GM18909 (cell line): ENCODE results near the gene CRMP1.

Experiments
- ATAC-seq: cut with Tn5 transposase; IDR thresholded peaks from one replicate; pipeline ENCODE4 v1.9.1; 2021; ENCODE audit warnings: mild to moderate bottlenecking; ENCODE audit not compliant: unreplicated experiment, poor library complexity

Gene CRMP1

GRCh38 chr4:5804656-5805055, 88.2 kb downstream of the CRMP1 start:
- no peak for ATAC-seq

DNA sequence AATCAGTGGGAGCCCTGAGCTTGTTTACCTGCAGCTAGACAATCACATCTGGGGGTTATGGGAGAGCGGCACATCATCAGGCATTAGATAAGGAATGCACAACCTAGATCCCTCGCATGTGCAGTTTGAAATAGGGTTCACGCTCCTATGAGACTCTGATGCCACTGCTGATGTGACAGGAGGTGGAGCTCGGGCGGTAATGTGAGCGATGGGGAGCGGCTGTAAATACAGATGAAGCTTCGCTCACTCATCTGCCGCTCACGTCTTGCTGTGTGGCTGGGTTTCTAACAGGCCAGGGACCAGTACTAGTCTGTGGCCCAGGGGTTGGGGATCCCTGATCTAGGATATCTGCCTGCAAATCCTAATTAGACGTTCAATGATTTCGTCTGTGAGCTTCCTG, 90.3 kb downstream of the CRMP1 start:
- no peak for ATAC-seq

DNA sequence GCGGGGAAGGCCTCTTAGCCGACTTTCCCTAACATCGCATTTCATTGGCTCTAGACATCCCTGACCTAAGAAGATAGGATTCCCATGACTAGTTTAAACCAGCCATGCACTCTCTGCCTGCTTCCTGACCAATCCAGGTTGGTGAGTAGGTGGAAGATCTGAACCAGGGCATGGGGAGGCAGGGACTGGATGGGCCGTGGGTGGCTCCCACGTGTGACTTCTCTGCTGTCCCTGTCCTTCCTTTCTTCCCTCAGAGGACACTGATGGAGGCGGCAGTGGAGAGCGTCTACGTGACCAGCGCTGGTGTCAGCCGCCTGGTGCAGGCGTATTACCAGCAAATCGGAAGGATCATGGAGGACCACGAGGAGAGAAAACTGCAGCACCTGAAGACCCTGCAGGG, 91.2 kb downstream of the CRMP1 start:
- ATAC-seq, result no peak

DNA sequence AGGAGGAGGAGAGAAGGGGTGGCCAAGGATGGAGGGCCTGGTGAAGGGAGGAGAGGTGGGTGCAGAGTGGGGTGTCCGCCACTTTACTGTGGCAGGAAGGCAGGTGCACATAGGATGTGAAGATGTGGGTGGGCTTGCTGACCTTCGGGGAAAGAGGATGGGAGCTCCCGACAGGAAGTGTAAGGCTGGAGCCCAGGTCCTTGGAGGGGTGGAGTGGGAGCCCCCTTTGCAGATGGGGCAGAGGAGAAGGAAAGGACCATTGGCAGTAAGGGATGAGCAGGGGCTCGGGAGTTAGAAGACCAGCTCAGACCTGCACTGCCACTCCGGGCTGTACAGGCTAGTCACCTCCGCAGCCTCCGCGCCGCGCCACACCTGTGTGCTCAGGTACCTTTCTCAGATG, 92.4 kb downstream of the CRMP1 start:
- ATAC-seq, result no peak

DNA sequence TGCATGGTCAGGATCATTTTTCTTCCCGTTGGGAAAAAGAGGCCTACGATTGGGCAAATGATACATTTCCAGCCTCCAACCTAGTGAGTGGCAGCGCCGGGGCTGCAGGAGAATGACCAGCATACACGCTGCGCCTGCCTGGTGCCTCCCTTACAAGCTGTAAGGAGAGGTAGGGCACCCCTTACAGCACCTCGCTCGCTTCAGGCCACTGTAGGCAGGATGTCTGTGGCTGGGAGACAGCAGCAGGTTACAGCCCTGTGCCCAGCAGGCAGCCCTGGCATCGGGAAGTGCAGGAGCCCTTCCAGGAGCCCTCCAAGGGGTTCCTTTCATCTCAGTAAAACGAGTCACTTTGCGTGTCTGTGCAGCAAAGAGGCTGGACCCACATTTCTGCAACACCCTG, 93.5 kb downstream of the CRMP1 start:
- no peak for ATAC-seq

GRCh38 chr4:5798946-5799345, 93.9 kb downstream of the CRMP1 start:
- ATAC-seq, result no peak

DNA sequence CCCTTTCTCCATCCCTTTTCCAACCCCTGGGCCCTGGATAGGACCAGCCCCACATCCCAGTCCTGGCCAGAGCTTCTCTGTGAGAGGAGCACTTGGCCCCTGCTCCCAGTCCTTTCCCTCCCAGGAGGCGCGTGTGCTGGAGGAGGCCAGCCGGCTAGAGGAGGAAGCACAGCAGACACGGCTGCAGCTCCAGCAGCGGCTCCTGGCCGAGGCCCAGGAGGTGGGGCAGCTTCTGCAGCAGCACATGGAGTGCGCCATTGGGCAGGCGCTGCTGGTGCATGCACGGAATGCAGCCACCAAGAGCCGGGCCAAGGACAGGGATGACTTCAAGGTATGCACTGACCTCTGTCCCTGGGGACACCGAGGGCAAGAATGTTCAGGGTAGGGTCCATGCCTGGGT, 94.4 kb downstream of the CRMP1 start:
- no peak for ATAC-seq

DNA sequence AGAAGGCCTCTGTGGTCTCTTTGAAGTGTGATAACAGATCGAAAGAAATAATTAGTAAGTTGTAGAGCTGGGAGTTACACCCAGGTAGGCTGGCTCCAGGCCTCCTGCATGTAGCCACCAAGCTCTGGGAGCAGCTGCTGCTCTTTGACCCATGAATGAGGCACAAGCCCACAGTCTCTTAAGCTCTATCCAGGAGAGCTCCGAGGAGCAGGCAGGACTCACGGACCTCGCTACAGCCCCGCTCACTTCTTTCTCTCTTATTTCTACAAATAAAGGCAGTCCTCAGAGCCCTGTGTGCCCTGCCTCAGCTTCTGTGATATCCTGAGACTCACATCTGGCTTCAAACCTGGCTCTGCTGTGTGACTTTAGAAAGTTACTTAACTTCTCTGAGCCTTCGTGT, 95.0 kb downstream of the CRMP1 start:
- ATAC-seq, result no peak

DNA sequence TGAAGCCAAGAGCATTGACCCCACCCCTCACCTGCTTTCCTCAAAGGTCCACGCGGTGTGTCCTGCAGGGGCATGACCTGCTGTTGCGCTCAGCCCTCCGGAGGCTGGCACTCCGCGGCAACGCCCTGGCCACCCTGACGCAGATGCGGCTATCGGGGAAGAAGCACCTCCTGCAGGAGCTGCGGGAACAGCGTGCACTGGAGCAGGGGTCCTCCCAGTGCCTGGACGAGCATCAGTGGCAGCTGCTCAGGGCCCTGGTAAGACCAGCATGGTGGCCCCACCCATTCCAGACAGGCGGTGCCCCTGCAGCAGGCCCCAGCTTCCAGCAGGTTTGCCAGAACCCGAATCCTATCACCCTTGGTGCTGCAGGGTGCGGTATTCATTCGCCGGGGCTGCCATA, 95.9 kb downstream of the CRMP1 start:
- no peak for ATAC-seq

DNA sequence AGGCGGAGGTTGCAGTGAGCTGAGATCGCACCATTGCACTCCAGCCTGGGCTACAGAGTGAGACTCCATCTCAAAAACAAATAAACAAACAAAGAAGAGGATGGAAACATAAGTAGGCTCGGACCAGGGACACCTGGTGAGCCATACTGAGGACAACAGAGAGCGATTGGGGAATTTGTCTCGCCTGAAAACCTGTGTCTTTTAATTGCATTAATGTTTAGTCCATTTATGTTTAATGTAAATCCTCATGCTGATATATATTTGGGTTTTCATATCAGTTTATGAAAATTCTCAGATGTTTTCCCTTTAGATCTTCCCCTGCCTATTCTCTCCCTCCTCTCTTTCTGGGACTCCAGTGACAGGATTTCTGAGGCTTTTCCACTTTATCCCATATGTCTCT, 97.3 kb downstream of the CRMP1 start:
- ATAC-seq, result no peak

GRCh38 chr4:5793514-5793913, 99.4 kb downstream of the CRMP1 start:
- no peak for ATAC-seq

DNA sequence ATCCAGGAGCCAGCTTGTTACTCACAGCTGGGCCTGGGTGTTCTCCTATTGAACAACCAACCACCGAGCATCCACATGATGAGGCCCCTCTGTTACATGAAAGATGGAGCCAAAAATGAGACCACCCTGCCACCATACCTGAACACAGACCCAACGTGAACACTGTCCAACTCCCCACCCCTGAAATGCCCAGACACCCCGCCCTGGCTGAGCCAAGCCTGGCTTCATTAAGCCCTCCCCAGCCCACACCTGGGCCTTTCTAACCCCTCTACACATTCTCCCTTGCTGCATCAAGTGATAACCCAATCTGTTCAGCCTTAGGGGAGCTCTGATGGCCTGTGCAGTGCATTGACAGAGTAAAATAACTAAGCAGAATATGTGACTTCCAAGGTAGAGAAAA, 101.2 kb downstream of the CRMP1 start:
- no peak for ATAC-seq

DNA sequence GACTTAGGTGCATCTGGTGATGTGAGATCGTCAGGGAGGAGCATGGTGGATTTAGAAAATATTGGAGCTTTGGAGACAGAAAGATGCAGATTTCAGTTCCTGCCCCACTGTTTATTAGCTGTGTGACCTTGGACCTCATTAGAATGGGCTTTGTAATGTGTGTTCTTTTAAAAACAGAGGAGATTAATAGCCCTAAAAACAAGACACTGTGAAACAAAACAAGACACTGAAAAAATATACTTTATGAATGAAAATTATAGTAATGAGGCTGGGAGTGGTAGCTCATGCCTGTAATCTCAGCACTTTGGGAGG, 102.4 kb downstream of the CRMP1 start:
- no peak for ATAC-seq

DNA sequence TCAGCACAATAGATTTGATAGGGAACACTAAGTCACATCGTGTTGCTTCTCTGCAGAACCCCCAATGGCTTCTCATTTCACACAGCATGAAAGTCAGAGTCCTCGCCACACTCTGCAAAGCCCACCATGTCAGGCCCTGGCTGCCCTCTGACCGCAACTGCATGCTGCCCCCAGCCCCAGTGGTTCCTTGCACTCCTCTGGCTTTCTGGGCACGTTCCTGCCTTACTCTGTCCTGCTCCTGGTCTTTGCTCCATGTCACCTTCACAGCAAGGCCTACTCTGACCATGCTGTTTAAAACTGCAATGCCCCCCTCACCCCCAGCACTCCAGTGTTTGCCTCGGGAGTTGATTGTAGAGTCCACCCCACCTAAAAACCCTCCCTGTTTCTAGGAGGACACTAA, 103.7 kb downstream of the CRMP1 start:
- ATAC-seq, result no peak

DNA sequence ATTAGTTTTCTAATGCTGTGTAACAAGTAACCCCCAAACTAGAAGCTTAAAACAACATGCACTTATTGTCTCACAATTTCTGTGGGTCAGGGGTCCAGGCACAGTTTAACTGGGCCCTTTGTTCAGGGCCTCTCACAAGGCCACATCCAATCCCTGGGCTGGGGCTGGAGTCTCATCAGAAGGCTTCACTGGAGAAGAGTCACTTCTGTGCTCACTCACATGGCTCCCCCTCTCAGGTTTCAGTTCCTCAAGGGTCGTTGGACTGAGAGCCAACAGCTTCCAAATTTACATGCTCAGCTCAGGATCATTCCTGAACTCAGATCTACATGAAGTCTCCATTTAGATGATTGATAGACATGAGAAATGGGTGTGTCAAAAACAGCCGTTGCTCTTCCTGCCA, 104.7 kb downstream of the CRMP1 start:
- no peak for ATAC-seq

GRCh38 chr4:5787311-5787710, 105.6 kb downstream of the CRMP1 start:
- no peak for ATAC-seq

DNA sequence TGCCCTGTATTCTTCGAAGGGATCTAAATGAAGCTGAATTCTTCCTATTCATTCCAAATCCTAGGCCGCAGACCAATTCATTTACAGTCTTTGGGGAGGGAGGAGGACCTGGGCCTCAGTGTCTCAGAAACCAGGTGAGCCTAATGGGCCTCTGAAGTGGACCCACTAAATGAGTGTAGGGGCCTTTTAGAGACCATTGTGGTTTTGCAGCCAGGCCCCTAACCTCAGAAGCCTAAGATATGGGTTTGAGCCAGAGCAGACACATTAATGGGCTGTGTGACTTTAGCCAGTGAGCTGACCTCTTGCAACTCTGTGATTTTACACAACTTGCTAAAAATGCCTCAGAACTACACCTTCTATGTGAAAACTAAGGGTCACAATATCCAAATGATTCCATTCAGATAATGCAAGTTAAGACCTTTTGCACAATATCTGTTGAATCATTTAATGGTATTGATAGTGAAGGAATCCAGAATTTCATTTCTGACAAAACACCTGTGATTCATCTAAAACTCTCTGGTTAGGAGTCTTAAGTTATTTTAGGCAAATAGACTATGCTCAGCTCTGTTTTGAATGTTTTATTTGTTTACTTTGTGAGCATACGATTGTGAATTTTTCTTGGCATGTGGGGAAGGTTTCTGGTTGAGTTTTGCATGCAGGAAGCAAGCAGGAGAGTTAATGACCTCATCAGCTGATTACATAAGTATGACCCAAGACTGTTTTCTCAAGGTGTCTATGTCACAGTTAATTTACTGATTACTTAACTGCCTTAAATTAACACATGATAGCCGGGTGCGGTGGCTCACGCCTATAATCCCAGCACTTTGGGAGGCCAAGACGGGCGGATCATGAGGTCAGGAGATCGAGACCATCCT, 106.8 kb downstream of the CRMP1 start:
- no peak for ATAC-seq

DNA sequence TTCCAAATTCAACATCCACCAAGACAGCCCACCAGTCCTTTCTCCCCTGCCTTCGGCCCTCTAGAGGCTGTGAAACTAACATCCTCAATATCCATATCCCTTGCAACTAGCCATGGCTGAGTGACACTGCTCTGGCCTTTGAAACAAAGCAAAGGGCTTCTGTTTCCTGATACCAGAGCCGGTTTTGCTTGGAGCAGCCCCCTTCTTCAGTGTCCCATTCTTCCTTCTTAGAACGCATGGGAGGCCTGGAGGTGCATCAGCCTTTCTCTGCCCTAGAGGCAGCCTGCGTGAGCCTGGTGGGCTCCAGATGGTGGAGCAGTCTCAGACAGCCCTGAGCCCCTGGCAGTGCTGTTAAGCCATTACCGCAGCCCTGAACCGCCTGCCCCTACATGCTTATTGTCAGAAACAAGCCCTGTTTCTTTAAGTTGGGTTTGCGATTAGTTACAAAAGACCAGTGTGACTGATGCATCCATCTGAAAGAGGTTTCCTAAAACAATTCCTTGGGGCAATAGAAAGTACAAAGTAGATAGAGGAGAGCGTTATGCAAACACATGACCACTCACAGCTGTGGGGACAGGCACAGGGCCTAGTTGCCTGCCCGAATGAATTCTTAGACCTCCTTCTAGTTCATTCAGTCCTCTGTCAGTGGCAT, 107.8 kb downstream of the CRMP1 start:
- ATAC-seq, result no peak

- no peak for ATAC-seq
Measured at GRCh38 chr4:5784021-5784420, 108.9 kb downstream of the CRMP1 start.

- no peak for ATAC-seq
Measured at GRCh38 chr4:5783486-5783885, 109.4 kb downstream of the CRMP1 start.

DNA sequence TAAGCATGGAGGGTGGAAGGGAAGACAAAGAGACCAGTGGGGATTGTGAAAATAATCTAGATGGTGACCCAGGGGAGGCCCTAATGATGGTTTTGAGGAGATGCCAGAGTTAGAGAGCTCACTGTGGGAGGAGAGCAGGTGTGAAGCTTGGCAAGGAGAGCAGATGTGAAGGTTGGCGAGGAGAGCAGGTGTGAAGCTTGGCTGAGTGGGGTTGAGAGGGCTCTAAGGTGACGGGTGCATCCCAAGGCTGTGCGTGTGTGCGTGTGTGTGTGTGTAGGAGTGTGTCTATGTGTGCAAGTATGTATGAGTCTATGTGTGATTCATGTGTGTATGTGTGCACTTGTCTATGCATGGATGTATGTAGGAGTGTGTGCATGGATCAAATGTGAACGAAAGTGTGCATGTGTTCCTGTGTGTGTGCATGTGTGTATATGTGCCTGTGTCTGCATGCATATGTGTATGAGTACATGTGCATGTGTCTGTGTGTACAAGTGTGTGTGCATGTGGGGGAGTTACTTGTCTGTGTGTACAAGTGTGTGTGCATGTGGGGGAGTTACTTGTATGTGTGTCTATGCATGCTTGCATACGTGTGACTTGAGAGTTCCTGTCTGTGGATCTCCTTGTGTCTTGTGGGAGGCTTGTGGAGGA, 109.9 kb downstream of the CRMP1 start:
- no peak for ATAC-seq

GRCh38 chr4:5781691-5782090, 111.2 kb downstream of the CRMP1 start:
- no peak for ATAC-seq
